Duodenal mucosa (tissue), 2 donors: ENCODE measurements around the gene OR2T2.
"Not testable (repeated sequence)": the region's sequence is repeated elsewhere in the genome, so short reads cannot be mapped to it uniquely, and the experiment has no call there.

ENCODE experiments used
- H3K27ac ChIP-seq: one replicate; pipeline ENCODE4 v1.7.0; 2013; ENCODE audit warnings: low read depth, low read length
- H3K27me3 ChIP-seq, 2 donors: one replicate each; pipeline ENCODE4 v1.7.0; 2013; ENCODE audit warnings: low read length in 2 of 2, control low read depth in 1 of 2; ENCODE audit not compliant: insufficient read depth in 2 of 2, control insufficient read depth in 1 of 2
- H3K36me3 ChIP-seq, 2 donors: one replicate each; pipeline ENCODE4 v1.7.0; 2013; ENCODE audit warnings: low read length in 2 of 2, control low read depth in 1 of 2; ENCODE audit not compliant: insufficient read depth in 2 of 2, control insufficient read depth in 1 of 2
- H3K4me1 ChIP-seq, 2 donors: one replicate each; pipeline ENCODE4 v1.7.0; 2013; ENCODE audit warnings: low read length in 2 of 2, control low read depth in 1 of 2; ENCODE audit not compliant: insufficient read depth in 2 of 2, control insufficient read depth in 1 of 2
- H3K4me3 ChIP-seq, 2 donors: one replicate each; pipeline ENCODE4 v1.7.0; 2013; ENCODE audit warnings: low read length in 2 of 2, low read depth in 1 of 2
- H3K9ac ChIP-seq, 2 donors: one replicate each; pipeline ENCODE4 v1.7.0; 2013; ENCODE audit warnings: low read length in 2 of 2, low read depth in 1 of 2
- H3K9me3 ChIP-seq, 2 donors: one replicate each; pipeline ENCODE4 v1.7.0; 2013; ENCODE audit warnings: low read length in 2 of 2, control low read depth in 1 of 2; ENCODE audit not compliant: control insufficient read depth in 1 of 2

OR2T2 gene

DNA sequence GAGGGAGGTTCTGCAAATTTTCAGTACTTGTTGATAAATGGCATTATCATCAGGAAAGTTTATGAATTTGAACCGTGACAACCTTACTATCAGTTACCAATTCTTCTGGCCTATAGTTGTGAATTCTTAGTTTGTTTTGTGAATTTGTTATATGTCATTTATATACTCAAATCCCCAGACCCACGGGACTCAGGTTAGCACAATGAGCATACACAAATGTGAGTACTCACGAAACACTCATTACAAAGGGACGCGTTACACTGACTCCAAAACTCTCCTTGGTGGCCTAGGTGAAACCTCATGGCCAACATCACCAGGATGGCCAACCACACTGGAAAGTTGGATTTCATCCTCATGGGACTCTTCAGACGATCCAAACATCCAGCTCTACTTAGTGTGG is 42.9 kb downstream of the OR2T2 start, which contains the start of gene OR2T5:
OR2T5 (plus strand) TSS at position 301 of the 400 bp plus-strand sequence; CDS start at position 301, 0 bp downstream.
- not testable (repeated sequence) for H3K9ac ChIP-seq, H3K27me3 ChIP-seq, H3K4me3 ChIP-seq, H3K9me3 ChIP-seq, H3K4me1 ChIP-seq, H3K36me3 ChIP-seq, H3K27ac ChIP-seq

DNA sequence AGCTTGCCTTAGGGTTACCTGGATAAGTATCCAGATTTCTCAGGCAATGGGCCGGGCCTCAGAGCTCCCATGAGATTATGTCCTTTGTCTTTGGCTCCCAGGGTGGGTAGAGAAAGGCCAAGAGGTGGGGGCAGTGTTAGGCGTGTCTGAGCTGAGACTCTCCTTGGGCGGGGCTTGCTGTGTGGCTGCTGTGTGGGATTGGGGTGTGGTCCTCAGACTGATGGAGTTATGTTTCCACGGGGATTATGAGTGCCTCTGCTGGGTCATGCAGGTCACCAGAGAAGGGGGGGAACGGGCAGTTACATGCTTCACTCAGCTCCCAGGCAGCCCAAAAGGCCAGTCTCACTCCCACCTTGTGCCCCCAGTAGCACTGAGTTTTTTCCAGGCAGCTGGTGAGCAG is 51.2 kb downstream of the OR2T2 start:
- not testable (repeated sequence) for H3K4me3 ChIP-seq, H3K4me1 ChIP-seq, H3K9me3 ChIP-seq, H3K27ac ChIP-seq, H3K27me3 ChIP-seq, H3K9ac ChIP-seq, H3K36me3 ChIP-seq

DNA sequence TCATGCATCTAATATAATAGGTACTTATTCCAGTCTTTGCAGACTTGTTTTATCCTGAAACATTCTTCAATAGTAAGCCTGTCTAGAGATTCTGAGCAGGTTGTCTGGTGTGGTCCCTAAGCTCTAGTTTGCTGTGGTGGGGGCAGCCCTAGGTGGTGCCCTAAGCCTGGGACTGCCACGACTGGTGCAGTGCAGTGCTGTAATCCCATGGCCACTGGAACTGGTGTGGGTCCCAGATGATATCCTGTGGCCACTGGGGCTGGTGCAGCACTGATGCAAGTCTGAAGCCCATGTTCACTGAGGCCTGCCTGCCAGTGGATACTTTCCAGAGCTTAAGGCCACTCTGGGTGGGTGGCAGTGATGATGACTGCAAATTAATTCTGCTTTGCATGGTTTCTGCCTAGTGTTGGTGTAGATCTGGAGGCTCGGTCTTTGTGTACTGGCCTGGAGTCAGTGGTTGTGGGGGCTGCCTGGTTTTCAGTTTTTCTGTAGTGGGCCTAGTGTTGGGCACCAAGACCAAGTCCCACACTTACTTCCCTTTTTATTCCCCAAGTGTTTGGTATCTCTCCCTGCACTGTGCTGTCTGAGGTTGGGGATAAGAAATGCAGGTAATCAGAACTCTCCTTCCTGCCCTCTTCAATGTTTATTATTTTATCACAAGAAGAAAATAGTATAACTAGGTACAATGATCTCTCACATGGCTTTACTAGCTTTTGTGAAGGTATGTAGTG is 55.0 kb downstream of the OR2T2 start:
- not testable (repeated sequence) for H3K27me3 ChIP-seq, H3K4me1 ChIP-seq, H3K36me3 ChIP-seq, H3K4me3 ChIP-seq, H3K9me3 ChIP-seq, H3K27ac ChIP-seq, H3K9ac ChIP-seq
